NCI-H146 (cell line): ENCODE results near the gene EGFR.

Experiments
- DNase-seq: peaks from one replicate; lab custom pipeline; 2025; lab: John Stamatoyannopoulos, UW

Gene EGFR

GRCh38 chr7:55250313-55250712 is 231.5 kb downstream of the EGFR start:
- DNase-seq, result peak; percentile 13

GRCh38 chr7:55251313-55251712 is 232.5 kb downstream of the EGFR start:
- no peak for DNase-seq

GRCh38 chr7:55251911-55252310 is 233.1 kb downstream of the EGFR start:
- no peak for DNase-seq

- no peak for DNase-seq
Observed at GRCh38 chr7:55252386-55252785, 233.6 kb downstream of the EGFR start.

- no peak for DNase-seq
Observed at GRCh38 chr7:55253188-55253587, 234.4 kb downstream of the EGFR start.

- no peak for DNase-seq
Observed at GRCh38 chr7:55254242-55254595, 235.4 kb downstream of the EGFR start.

GRCh38 chr7:55254596-55255495 is 236.0 kb downstream of the EGFR start:
- peak; percentile 54 for DNase-seq

GRCh38 chr7:55255496-55256445 is 237.0 kb downstream of the EGFR start:
- peak; percentile 55 for DNase-seq

- no peak for DNase-seq
Observed at GRCh38 chr7:55258631-55259030, 239.8 kb downstream of the EGFR start.

- no peak for DNase-seq
Observed at GRCh38 chr7:55260171-55260570, 241.4 kb downstream of the EGFR start.

- no peak for DNase-seq
Observed at GRCh38 chr7:55260676-55261385, 242.0 kb downstream of the EGFR start.
